ENCODE results near the gene TTC7B.
"Not testable (repeated sequence)": the region's sequence is repeated elsewhere in the genome, so short reads cannot be mapped to it uniquely, and the experiment has no call there.

TTC7B gene

DNA sequence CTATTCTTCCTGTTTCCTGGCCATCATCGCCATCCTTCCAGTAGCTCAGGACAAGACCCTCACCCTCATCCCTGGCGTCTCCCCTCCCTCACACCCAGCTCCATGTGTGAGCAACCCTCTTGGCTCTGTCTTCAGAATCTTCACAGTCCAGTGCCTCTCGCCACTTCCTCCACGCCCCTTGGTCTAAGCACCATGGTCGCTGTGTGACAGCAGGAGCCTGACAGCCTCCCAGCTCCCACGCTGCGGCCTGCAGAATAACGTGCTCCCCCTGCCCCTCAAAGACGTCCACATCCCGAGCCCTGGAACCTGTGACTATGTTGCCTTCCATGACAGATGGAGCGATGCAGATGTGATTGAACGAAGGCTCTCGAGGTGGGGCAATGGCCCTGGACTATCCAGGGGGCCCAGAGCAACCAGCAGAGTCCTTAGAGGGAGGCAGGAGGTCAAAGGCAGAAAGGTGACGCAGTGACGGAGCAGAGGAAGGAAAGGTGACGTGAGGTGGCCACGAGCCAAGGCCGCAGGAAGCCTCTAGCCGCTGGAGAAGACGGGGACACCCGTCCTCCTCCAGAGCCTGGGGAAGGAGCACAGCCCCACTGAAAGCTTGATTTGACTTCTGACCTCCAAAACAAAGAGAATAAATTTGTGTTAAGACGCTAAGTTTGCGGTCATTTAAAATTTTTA is 279.6 kb downstream of the TTC7B start:
- DNase-seq: no peak

- no peak for DNase-seq
Observed at GRCh38 chr14:90536092-90536491, 280.1 kb downstream of the TTC7B start.

DNA sequence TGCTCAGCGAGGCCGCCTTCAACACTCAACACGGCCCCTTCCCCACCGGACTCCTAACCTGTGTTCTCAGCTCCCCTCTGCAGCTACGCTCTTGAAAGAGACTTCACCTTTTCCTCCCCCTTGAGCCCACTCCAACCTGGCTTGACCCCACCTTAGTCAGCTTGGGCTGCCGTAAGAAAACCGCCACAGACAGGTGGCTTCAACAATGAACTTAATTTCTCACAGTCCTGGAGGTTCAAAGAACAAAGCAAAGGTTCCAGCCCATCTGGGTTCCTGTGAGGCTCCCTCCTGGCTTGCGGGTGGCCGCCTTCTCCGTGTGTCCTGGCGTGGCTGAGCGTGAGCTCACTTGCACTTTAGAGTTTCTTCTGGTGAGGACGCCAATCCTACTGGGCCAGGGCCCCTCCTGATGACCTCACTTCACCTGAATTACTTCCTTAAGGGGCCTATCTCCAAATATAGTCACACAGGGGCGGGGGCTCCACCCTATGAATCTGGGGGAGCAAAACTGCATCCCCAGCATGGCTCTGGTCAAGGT is 280.6 kb downstream of the TTC7B start:
- no peak for DNase-seq

GRCh38 chr14:90534838-90535555 is 281.2 kb downstream of the TTC7B start:
- no peak for DNase-seq

- DNase-seq: no peak
Observed at GRCh38 chr14:90534091-90534837, 282.0 kb downstream of the TTC7B start.

DNA sequence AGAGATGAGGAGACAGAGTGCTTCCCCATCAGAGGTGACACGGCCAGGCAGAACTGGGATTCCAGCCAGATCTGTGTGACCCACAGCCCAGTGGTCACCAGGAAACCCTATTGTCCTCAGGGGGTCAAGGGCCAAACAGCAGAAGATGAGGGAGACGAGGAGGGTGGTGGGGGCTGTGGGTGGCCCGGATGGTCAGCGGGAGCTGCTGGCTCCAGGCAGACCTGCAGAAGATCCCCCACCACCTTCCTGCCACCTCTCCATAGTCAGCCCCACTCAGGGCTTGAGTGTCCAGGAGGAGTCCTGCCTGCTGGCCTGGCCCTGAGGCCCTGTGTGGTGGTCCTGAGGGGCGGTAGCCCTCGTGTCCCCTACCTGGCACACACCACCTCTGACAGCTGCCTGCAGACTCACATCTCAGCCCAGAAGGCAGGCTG is 282.6 kb downstream of the TTC7B start:
- DNase-seq: no peak

GRCh38 chr14:90532826-90533525 is 283.3 kb downstream of the TTC7B start:
- no peak for DNase-seq

DNA sequence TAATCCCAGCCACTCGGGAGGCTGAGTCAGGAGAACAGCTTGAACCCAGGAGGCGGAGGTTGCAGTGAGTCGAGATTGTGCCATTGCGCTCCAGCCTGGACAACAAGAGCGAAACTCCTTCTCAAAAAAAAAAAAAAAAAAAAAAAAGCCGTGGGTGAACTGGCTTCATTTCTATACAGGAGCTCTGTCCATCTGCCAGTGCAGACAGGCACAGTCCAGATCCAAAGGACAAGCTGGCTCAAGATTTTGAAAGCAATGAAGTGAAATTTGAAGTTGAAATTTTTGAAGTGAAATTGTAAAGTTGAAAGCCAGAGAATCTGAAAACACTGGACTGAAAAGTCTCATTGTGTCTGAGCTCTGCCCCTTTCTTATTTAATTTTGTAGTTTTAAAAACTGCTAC is 284.7 kb downstream of the TTC7B start:
- DNase-seq: no peak

- DNase-seq: no peak
Observed at GRCh38 chr14:90530523-90530922, 285.7 kb downstream of the TTC7B start.

DNA sequence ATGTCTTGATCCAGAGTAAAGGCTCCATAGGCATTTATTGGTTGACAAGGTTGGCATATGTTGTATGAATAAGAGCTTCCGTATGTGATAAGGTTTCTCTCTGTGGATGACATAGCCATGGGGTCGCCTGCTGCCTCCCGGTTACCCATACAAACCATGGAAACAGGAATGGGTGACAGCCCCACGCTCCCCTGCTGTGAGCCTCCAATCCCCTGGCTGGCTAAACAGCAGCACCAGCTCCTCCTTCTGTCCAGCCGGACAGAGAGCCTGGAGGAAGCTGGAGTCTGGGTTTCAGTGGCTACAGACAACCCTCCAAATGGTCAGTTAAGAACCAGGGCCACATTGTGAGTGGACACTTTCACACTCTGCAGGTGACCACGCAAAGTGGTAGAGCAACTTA is 288.3 kb downstream of the TTC7B start:
- DNase-seq: no peak

GRCh38 chr14:90526536-90526935 is 289.7 kb downstream of the TTC7B start:
- DNase-seq: not testable (repeated sequence)

DNA sequence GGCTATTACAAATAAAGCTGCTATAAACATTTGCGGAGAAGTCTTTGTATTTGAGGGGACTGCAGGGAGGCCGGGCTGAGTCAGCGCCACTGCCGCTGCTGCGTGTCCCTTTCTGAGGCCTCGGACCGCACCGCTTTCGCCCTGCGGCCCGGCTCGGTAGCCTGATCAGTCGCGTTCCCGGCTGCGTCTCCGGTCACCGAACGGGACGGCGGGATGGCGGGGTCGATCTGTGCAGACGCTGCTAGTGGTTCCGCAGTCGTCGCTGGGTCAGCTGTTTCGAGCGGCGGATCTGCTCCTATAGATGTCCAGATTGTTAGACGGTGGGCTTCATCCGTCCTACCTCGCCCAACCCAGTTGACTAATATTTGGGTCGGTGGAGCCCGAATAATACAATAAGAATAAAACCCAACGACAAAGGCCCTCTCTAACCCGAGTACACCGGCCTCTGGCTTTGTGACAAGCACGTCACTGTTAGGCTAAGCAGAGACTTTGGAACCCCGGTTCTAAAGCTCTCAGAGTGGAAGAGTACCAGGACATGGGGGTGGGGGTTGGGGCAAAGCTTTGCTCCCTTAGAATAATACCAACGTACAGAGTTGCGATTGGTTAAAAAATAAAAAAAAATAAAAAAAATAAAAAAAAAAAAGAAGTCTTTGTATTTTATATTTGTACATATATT is 290.7 kb downstream of the TTC7B start:
- DNase-seq: not testable (repeated sequence)

- no peak for DNase-seq
Observed at GRCh38 chr14:90523961-90524875, 292.0 kb downstream of the TTC7B start.

- no peak for DNase-seq
Observed at GRCh38 chr14:90523544-90523943, 292.7 kb downstream of the TTC7B start.

- DNase-seq: no peak
Observed at GRCh38 chr14:90522571-90523191, 293.5 kb downstream of the TTC7B start.

DNA sequence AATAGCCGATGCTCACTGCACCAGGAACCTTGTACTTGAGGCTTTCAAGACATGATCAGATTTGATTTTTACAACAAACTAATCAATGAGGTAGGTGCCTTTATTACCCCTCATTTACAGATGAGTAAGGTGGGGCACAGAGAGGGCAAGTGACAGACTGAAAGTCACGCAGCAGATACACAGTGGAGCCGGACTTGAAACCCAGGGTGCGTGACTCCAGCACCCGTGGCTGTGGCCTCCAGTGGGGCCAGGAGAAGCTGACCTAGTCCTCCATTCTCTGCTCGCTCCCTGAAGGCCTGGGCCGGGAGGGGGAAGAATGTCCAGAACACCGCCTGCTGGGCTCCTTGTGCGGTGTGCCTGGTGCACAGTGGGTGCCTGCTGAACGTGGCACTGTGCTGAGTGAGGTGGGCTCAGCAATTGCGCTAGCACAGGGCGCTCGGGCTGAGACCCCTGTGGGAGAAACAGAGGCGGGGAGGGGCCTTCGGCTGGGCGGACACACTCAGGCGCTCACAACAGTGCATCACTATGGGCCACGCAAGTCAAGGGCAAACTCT is 294.2 kb downstream of the TTC7B start:
- no peak for DNase-seq

GRCh38 chr14:90521084-90521929 is 294.9 kb downstream of the TTC7B start:
- no peak for DNase-seq

- no peak for DNase-seq
Observed at GRCh38 chr14:90520326-90520725, 295.9 kb downstream of the TTC7B start.

- DNase-seq: no peak
Observed at GRCh38 chr14:90519262-90519920, 296.8 kb downstream of the TTC7B start.

Data from hematopoietic multipotent progenitor cell treated with erythropoietin and hydrocortisone succinate and interleukin-3 and kit ligand, for 8 days (in vitro differentiated cells).